Fibroblast of peridontal ligament (primary cell): ENCODE results near the gene HORMAD2.
A peak's percentile ranks its signal among the peaks of the same experiment; 100 is the strongest.
"Not testable (repeated sequence)": the region's sequence is repeated elsewhere in the genome, so short reads cannot be mapped to it uniquely, and the experiment has no call there.

ENCODE experiments used
- DNase-seq: peaks from one replicate; pipeline ENCODE4 v3.0.0-alpha.2; 2010; ENCODE audit errors: extremely low read depth

Gene HORMAD2

DNA sequence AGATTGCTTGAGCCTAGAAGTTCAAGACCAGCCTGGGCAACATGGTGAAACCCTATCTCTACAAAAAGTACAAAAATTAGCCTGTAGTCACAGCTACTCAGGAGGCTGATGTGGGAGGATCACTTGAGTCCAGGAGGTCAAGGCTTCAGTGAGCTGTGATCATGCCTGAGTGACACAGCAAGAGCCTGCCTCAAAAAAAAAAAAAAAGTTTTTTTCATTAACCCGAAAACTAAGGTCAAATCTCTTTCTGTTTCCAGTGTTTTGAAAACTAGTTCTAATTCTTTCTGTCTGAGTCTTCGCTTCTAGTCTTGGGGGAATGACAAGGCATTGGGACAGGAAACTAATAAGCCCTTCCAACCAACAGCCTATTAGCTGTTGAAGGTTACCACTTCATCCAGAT is 108.6 kb downstream of the HORMAD2 start:
- peak; percentile 48 for DNase-seq

GRCh38 chr22:30190574-30190973 is 110.3 kb downstream of the HORMAD2 start:
- no peak for DNase-seq

DNA sequence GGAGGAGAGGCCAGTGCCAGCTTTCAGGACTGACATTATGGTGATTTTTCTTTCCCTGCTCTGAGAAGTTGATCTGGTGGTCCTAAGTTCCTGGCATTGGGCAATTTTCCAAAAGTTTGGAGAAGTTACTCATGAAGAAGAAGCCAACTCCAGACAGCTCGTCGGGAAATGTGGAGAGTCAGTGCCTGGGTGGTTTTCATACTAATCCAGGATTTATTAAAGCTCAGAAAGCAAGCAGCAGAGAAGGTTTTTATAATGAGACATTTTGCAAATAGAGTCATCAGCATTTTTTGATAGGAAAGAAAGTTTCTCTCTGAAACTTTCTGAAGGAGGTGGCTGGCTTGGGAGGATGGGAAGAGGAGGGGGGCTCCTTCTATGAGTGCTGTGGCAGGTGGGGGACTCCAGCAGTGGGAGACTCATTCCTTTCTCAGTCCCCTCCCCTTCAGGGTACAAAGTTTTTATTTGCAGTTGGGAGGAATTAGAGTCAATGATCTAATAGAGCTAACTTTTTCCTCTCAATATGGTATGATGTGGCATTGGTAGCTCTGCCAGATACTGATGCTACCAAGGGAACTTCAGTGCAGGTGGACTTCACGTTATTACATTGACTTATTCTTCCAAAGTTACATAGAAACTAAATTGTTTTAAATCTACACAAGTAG is 110.9 kb downstream of the HORMAD2 start:
- no peak for DNase-seq

- DNase-seq, result no peak
Measured at GRCh38 chr22:30192427-30192826, 112.2 kb downstream of the HORMAD2 start.

DNA sequence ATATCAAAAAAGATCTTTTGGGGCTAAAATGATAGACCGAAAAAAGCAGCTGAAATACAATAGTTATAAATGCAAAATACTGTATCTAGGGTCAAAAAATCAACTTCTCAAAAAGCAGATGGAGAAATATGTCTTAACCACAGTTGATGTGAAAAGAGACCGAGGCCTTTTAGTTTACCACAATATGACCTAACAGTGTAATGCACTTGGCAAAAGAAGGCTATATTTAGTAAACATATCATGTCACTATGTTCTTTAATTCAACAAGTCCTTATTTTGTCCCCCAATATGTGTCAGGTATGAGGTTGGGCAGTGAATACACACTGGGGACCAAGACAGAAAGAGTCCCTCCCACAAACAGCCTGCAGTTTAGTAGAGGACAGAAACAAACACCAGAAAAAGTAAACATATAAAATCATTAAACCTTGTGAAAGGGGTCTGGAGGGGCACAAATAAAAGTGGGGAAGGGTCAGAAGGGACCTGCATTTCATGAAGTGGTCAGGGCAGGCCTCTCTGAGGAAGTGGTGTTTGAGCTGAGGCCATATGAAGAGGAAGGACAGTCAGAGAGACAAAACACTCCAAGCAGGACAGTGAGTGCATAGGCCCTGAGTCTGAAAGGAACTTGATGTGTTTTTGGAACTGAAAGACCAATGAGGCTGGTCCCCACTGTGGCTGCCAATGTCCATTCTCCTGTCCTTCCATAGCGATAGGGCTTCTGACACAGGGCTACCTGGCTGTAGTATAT is 112.9 kb downstream of the HORMAD2 start:
- DNase-seq, result peak; percentile 68

DNA sequence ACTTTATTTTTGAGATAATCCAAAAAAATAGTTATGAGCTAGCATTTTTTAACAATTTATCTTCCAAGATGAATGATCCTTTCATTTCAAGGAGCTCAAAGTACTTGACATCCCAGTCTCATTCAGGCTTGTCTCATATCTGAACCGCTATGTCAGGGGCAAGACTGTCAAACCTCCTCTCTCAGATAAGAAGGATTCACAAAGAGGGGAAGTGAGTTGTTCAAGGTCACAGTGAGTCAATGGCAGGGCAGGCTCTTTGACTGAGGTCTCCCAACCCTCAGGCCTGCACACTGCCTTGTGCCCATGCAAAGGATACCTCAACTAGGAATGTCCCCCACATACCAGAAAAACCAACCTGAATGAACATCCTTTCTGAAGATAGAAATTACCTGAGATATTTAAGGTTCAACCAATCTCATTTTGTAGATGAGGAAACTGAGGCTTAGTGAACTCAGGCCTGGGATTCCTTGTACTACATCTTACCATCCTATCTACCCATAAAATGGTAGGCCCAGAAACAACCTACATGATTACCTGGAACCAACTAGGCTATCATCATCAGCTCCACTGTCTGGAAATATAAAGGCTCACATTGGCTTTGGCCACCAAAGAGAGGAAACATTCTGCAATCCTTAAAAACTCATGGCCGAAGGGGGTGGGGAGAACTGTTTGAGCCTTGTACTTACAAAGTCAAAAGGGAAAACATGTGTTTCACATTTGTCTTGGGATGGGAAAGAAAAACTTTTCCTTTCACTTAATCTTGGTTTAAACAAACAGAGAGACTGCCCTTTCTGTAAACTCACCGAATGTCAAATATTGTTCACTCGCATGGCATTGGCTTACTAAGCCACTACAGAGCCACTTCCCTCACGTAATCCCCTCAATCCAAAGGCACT is 115.2 kb downstream of the HORMAD2 start:
- DNase-seq, result no peak

- DNase-seq, result peak; percentile 100
Measured at GRCh38 chr22:30196141-30196879, 116.0 kb downstream of the HORMAD2 start.

DNA sequence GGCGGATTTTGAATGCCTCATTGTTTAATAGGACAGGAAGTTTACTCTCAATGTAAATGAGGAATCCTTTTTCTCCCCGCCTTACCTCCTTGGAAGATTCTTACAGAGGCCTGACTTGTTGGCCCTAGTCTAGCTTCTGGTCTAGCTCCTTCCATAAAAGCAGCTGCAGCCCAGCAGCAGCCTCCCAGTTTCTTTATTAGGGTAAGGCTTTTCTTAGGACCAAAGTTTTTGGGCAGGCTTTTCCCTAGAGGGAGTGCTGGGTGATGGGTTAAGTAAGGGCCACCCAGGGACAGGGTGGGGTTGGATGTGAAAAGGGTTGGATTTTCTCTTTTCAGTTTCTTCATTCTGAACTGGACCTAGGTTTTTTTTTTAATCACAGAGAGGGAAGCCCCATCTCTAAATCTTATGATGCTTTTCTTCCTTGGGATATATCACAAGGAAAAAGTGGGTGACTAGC is 116.6 kb downstream of the HORMAD2 start:
- DNase-seq, result no peak

DNA sequence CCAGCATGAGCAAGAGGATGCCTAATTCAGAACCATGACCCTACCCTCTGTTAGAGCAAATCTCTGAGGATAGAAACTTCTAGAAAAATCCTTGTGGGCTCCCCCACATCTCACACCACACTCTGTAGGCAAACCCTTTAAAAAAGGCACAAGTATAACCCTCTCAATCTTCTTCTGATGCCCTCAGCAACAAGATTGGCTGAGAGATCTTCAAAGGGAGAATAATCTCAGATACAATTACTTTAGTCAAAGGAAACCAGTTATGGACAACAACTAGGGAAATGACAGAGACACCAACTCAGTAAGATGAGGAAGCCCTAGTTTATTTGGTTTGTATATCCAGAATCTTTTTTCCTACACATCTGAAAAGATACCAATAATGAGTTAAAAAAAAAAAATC is 117.1 kb downstream of the HORMAD2 start:
- DNase-seq, result no peak

DNA sequence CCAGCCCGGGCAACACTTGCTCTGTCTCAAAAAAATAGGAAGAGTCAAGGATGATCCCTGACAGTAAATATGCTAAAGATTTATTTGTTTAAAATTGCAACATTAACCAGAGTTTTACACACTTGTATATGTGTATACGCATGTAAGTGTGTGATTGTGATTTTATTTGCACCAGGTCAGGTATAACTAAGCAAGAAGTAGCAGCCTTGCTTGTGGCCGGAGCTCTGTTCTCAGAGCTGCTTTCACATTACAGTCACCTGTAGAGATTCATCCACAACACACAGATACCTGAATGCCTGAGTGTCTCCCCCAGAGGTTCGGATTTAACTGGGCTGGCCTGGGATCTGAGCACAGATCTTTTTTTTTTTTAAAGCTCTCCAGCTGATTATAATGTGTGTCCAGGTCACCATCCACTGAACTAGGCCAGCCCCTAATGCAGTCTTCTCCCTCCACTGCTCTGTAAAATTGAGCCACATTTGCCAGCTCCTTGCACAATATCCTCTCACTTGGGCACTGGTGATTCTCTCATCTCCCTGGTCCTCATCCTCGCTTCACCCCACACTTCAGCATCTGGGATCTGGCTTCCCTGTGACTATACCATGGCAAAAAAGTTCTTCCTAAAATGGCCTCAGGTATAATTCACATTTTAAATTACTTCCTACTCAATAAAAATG is 118.0 kb downstream of the HORMAD2 start:
- no peak for DNase-seq

DNA sequence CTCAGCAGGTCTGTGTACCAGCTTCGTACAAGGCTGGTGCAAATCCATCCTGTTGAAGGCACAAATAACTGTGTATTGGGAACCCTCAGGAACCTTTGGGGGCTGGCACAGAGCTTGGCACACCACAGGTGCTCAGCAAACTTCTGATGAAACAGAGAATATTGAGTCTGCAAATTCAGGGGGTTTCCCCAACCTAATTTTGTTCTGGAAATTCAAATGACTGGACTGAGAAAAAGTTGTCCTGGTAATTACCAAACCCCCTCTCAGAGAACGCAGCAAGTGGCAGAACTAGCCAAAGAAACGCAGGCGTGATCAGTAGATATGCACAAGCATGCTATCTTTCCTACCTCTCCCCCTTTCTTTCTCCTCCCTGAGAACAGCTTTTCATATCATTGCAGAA is 118.7 kb downstream of the HORMAD2 start:
- DNase-seq, result no peak

- not testable (repeated sequence) for DNase-seq
Measured at GRCh38 chr22:30200905-30201304, 120.6 kb downstream of the HORMAD2 start.

GRCh38 chr22:30201945-30202344 is 121.7 kb downstream of the HORMAD2 start:
- peak; percentile 65 for DNase-seq

DNA sequence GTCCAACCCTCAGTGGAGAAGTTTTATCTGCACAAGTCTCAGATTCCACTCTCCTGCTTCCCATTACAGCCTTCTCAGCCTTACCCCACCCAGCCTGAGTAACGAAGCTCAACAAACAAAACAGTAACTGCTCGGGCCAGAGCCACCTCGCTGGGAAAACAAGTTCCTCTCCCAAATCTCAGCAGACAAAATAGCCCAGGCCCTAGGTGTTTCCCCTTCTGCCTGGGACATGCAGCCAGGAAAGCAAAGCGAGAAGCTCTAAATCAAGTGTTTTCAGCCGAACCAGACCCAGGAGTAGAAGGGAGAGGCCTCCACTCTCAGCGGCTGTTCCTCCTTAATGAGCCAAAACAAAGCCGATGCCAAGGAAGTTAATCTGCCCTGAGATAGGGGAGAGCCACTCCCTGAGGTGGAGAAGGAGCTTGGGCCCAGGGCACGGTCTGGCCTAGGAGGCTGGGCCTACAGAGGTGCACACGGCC is 122.3 kb downstream of the HORMAD2 start:
- peak; percentile 85 for DNase-seq

- no peak for DNase-seq
Measured at GRCh38 chr22:30204015-30204741, 123.9 kb downstream of the HORMAD2 start.

GRCh38 chr22:30204742-30205111 is 124.5 kb downstream of the HORMAD2 start:
- peak; percentile 95 for DNase-seq

- peak; percentile 99 for DNase-seq
Measured at GRCh38 chr22:30205281-30206115, 125.2 kb downstream of the HORMAD2 start.

GRCh38 chr22:30206944-30207343 is 126.7 kb downstream of the HORMAD2 start:
- peak; percentile 92 for DNase-seq
